Adrenal gland (tissue), 12 donors: ENCODE data around the gene GGT7. TPM values are rescaled to one million over a fixed set of nuclear protein-coding genes. Genes with fewer than 3 reads are reported as not detected.

Experiments
- DNase-seq, 7 donors: peaks; one replicate each; pipeline ENCODE4 v3.0.0-alpha.2; 2019 to 2020
- H3K27ac ChIP-seq, 5 donors: fragments of 200-600 bp; sonication (generic) in 4 of 5; 1 replicate in 3 of 5; 2 replicates in 2 of 5; pipeline versions ENCODE4 v1.5.1 to v1.8.0; 2016 to 2020; ENCODE audit warnings: mild to moderate bottlenecking in 1 of 5
- H3K27me3 ChIP-seq: fragments of 200-600 bp; 2 replicates; pipeline ENCODE4 v1.8.0; 2021
- H3K36me3 ChIP-seq, 2 donors: fragments of 200-600 bp; replicated peaks in 1 of 2; 1 replicate in 1 of 2; 2 replicates in 1 of 2; pipeline versions ENCODE4 v1.5.1 to v1.8.0; 2018 to 2022
- H3K4me1 ChIP-seq, 2 donors: fragments of 200-600 bp; replicated peaks in 1 of 2; 1 replicate in 1 of 2; 2 replicates in 1 of 2; pipeline versions ENCODE4 v1.5.1 to v1.8.0; 2018 to 2021
- H3K4me3 ChIP-seq, 4 donors: fragments of 200-600 bp; sonication (generic) in 3 of 4; one replicate each; pipeline ENCODE4 v1.5.1; 2016 to 2018
- H3K9me3 ChIP-seq, 3 donors: fragments of 200-600 bp; sonication (generic) in 1 of 3; replicated peaks in 1 of 3; 1 replicate in 2 of 3; 2 replicates in 1 of 3; pipeline versions ENCODE4 v1.5.1 to v1.8.0; 2016 to 2021
- POLR2A ChIP-seq, 2 donors: fragments of 450-650 bp; IDR thresholded peaks; one replicate each; pipeline ENCODE4 v1.6.1; 2017; ENCODE audit warnings: antibody characterized with exemption in 2 of 2, mild to moderate bottlenecking in 2 of 2, moderate library complexity in 1 of 2
- WGBS, 4 donors: extraction: QIAGEN DNeasy Blood & Tissue Kit in 2 of 4; methylation state at CpG; one replicate each; pipeline versions ENCODE4 v1.1.5 to v1.1.7; 2013 to 2017; 5-methylcytosine and 5-hydroxymethylcytosine counted together
- intact Hi-C, 2 donors: fragments of 100-400 bp; cut with DNase I; formaldehyde crosslinking; loops; one replicate each; pipeline versions ENCODE4 v1.14.1 to v1.15.0; 2022 to 2023
- polyA plus RNA-seq, 3 donors: library from polyadenylated mRNA; stranded (reverse); fragments of 200-250 nt in 2 of 3; fragments of 350-450 nt in 1 of 3; fragmentation: Illumina TruSeq in 1 of 3; extraction: RNeasy Lipid Tissue Mini Kit (QIAGEN cat#74804) in 1 of 3; gene quantifications; one replicate each; pipeline ENCODE4 v1.2.3, GENCODE V29; 2013 to 2014
- total RNA-seq, 9 donors: library from RNA; depleted of rRNA in 4 of 9; stranded (reverse); fragments of >200 nt in 4 of 9; fragments of 120-200 nt in 1 of 9; fragmentation: NEBNext Ultra II Directional in 1 of 9; extraction: Animal tissue kit (Norgen Biotek cat#: 25700) in 1 of 9; gene quantifications; one replicate each; pipeline versions ENCODE4 v1.1.0 to v1.2.4, GENCODE V29; 2013 to 2023
- TF ChIP-seq, protein P1 (sequence below), 6 experiments: fragments of 450-650 bp in 4 of 6; fragments of 200-600 bp in 2 of 6; sonication (generic) in 1 of 6; IDR thresholded peaks; 1 replicate in 5 of 6; 2 replicates in 1 of 6; pipeline versions ENCODE4 v1.5.1 to v1.8.0; 2016 to 2021; ENCODE audit warnings: antibody characterized with exemption in 6 of 6, mild to moderate bottlenecking in 2 of 6, moderate library complexity in 1 of 6
- donor health status: healthy with polysubstance abuse.
- donor health status: Bipolar disorder and iron deficiency.
- donor health status: DM: yes; HTN: yes; CAD: no.
- donor health status: DM: no; HTN: no; CAD: no.
- donor health status: DM: no; HTN: no; CAD: no.
- donor health status: DM: yes; HTN: yes; CAD: no.

GGT7 gene
- total and polyA plus RNA-seq, 12 donors, result 5.3 to 27.8 (median 14.2) TPM

GRCh38 chr20:34824026-34824425 lies 48.6 kb downstream of the GGT7 start:
- Histone ChIP-seq H3K27ac (peak overlapping the region in 2 of 5 donors; percentile 86 to 99), H3K4me3 (peak overlapping the region in 1 of 4 donors; percentile 92), H3K9me3 (no peaks in the 10 kb centered on the region), H3K36me3 (no peaks in the 10 kb centered on the region), H3K27me3 (no peaks in the 10 kb centered on the region), H3K4me1 (peaks cover 13 to 40% of the 10 kb centered on the region in 2 donors)
- no peak for DNase-seq
- 13 to 40% (median 23%) methylated on average over 1 of the region's 1 CpG for WGBS, 4 donors
- TF ChIP-seq, protein P1, sequence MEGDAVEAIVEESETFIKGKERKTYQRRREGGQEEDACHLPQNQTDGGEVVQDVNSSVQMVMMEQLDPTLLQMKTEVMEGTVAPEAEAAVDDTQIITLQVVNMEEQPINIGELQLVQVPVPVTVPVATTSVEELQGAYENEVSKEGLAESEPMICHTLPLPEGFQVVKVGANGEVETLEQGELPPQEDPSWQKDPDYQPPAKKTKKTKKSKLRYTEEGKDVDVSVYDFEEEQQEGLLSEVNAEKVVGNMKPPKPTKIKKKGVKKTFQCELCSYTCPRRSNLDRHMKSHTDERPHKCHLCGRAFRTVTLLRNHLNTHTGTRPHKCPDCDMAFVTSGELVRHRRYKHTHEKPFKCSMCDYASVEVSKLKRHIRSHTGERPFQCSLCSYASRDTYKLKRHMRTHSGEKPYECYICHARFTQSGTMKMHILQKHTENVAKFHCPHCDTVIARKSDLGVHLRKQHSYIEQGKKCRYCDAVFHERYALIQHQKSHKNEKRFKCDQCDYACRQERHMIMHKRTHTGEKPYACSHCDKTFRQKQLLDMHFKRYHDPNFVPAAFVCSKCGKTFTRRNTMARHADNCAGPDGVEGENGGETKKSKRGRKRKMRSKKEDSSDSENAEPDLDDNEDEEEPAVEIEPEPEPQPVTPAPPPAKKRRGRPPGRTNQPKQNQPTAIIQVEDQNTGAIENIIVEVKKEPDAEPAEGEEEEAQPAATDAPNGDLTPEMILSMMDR (IDR thresholded peaks at IDR 0.05), result no peak
- no peak for TF ChIP-seq POLR2A (IDR thresholded peaks at IDR 0.05)
- intact Hi-C loops, result no loop called here

GRCh38 chr20:34820805-34821578 lies 51.7 kb downstream of the GGT7 start:
- Histone ChIP-seq H3K27ac (no peak overlapping the region), H3K27me3 (no peaks in the 10 kb centered on the region), H3K36me3 (no peaks in the 10 kb centered on the region), H3K9me3 (no peaks in the 10 kb centered on the region), H3K4me3 (no peak overlapping the region), H3K4me1 (peaks cover 13 to 43% of the 10 kb centered on the region in 2 donors)
- WGBS, 4 donors, result 58 to 66% (median 62%) methylated on average over 8 of the region's 8 CpGs
- intact Hi-C loops, result no loop called here
- DNase-seq, result no peak
- no peak for TF ChIP-seq POLR2A (IDR thresholded peaks at IDR 0.05)
- TF ChIP-seq, protein P1 (IDR thresholded peaks at IDR 0.05), result no peak

DNA sequence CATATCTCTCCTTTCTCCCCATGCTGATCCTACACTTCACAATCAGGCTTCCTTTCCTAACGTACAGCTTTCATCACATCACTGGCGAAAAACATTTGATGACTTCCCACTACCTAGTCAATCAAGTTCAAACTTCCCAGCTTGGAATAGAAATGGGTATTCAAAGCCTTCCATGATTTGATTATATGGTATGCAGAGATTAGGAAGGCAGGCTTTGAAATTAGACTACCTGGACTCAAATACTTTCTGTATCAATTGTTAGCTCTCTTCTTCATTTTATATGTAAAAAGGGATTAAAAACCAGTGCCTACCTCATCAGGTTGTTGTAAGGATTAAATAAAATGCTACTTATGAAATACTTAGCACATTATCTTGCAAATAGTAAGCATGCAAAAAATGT lies 54.9 kb downstream of the GGT7 start:
- Histone ChIP-seq H3K36me3 (no peaks in the 10 kb centered on the region), H3K4me1 (peaks cover 0 to 26% of the 10 kb centered on the region in 2 donors), H3K4me3 (no peak overlapping the region), H3K9me3 (no peaks in the 10 kb centered on the region), H3K27ac (no peak overlapping the region), H3K27me3 (no peaks in the 10 kb centered on the region)
- 45 to 63% (median 48%) methylated on average over 2 of the region's 2 CpGs for WGBS, 4 donors
- TF ChIP-seq, protein P1 (IDR thresholded peaks at IDR 0.05), result no peak
- TF ChIP-seq POLR2A (IDR thresholded peaks at IDR 0.05), result no peak
- intact Hi-C loops, result no loop called here
- no peak for DNase-seq

DNA sequence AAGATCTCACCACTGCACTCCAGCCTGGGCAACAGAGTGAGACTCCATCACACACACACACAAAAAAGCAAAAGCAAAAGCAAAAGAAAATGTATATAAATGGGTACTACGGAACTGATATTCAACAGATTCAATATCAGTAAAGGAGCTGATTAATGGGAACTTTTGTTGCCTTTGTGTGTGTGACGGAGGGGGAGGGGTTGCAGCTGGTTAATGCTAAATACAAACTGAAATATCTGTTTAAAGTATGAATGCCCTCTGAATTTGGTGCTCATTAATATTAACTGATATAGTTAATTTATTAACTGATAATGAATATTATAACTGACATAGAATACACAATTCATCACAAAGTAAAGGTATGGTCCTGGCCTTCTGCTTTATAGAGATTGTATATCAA lies 55.6 kb downstream of the GGT7 start:
- H3K36me3 ChIP-seq, result no peaks in the 10 kb centered on the region
- no peaks in the 10 kb centered on the region for H3K9me3 ChIP-seq
- DNase-seq, result no peak
- intact Hi-C loops, result no loop called here
- H3K27me3 ChIP-seq, result no peaks in the 10 kb centered on the region
- H3K27ac ChIP-seq, result no peak overlapping the region
- 42 to 92% (median 51%) methylated on average over 1 to 2 of the region's 2 CpGs for WGBS, 4 donors
- no peak overlapping the region for H3K4me3 ChIP-seq
- TF ChIP-seq, protein P1 (IDR thresholded peaks at IDR 0.05), result no peak
- TF ChIP-seq POLR2A (IDR thresholded peaks at IDR 0.05), result no peak
- H3K4me1 ChIP-seq, result peaks cover 0 to 30% of the 10 kb centered on the region in 2 donors
